Inflammatory macrophage treated with lipopolysaccharide for 4 hours (primary cell): ENCODE data around the gene KCNH2.
"Not testable (repeated sequence)": the region's sequence is repeated elsewhere in the genome, so short reads cannot be mapped to it uniquely, and the experiment has no call there.

Experiments
- DNase-seq: peaks from one replicate; pipeline ENCODE4 v3.0.0-alpha.2; 2020

KCNH2 gene

GRCh38 chr7:151012031-151012692, 34.0 kb upstream of the KCNH2 start:
- no peak for DNase-seq

GRCh38 chr7:151011616-151012015, 33.5 kb upstream of the KCNH2 start:
- not testable (repeated sequence) for DNase-seq

GRCh38 chr7:151011097-151011409, 32.9 kb upstream of the KCNH2 start:
- peak; percentile 71 for DNase-seq

- DNase-seq: peak; percentile 30
These were observed 32.4 kb upstream of the KCNH2 start for GRCh38 chr7:151010307-151011096.

GRCh38 chr7:151010037-151010306, 31.9 kb upstream of the KCNH2 start:
- DNase-seq: no peak

GRCh38 chr7:151009327-151010036, 31.4 kb upstream of the KCNH2 start:
- DNase-seq: no peak

- DNase-seq: peak; percentile 39
These were observed 30.6 kb upstream of the KCNH2 start for GRCh38 chr7:151008511-151009323.

- DNase-seq: no peak
These were observed 30.0 kb upstream of the KCNH2 start for GRCh38 chr7:151008143-151008510.

- no peak for DNase-seq
These were observed 29.4 kb upstream of the KCNH2 start for GRCh38 chr7:151007469-151007898.

- DNase-seq: no peak
These were observed 28.6 kb upstream of the KCNH2 start for GRCh38 chr7:151006590-151007300.

GRCh38 chr7:151005566-151005965, 27.4 kb upstream of the KCNH2 start:
- DNase-seq: no peak

- no peak for DNase-seq
These were observed 25.5 kb upstream of the KCNH2 start for GRCh38 chr7:151003572-151003971.

- no peak for DNase-seq
These were observed 23.4 kb upstream of the KCNH2 start for GRCh38 chr7:151001546-151001945.

- no peak for DNase-seq
These were observed 22.9 kb upstream of the KCNH2 start for GRCh38 chr7:151000897-151001495.

GRCh38 chr7:150999497-151000230, 21.5 kb upstream of the KCNH2 start:
- no peak for DNase-seq

GRCh38 chr7:150999001-150999400, 20.9 kb upstream of the KCNH2 start:
- DNase-seq: no peak

GRCh38 chr7:150998341-150998740, 20.2 kb upstream of the KCNH2 start:
- no peak for DNase-seq

- no peak for DNase-seq
These were observed 19.7 kb upstream of the KCNH2 start for GRCh38 chr7:150997817-150998216.

- no peak for DNase-seq
These were observed 19.0 kb upstream of the KCNH2 start for GRCh38 chr7:150997075-150997511.

- no peak for DNase-seq
These were observed 18.4 kb upstream of the KCNH2 start for GRCh38 chr7:150996376-150997074.
